Cerebellar cortex (tissue), 1 donor: ENCODE data around the gene SFSWAP.
"Not testable (repeated sequence)": the region's sequence is repeated elsewhere in the genome, so short reads cannot be mapped to it uniquely, and the experiment has no call there.

Experiments used
- DNase-seq: peaks from one replicate; pipeline ENCODE4 v3.0.0-alpha.2; 2015; ENCODE audit warnings: low spot score

SFSWAP gene

GRCh38 chr12:131793243-131794022, 82.5 kb downstream of the SFSWAP start:
- DNase-seq = no peak

GRCh38 chr12:131794061-131794460, 83.2 kb downstream of the SFSWAP start:
- no peak for DNase-seq

GRCh38 chr12:131794573-131794972, 83.7 kb downstream of the SFSWAP start:
- no peak for DNase-seq

GRCh38 chr12:131795064-131795463, 84.2 kb downstream of the SFSWAP start:
- no peak for DNase-seq

GRCh38 chr12:131795690-131796410, 85.0 kb downstream of the SFSWAP start:
- DNase-seq = no peak

GRCh38 chr12:131796411-131796736, 85.5 kb downstream of the SFSWAP start:
- no peak for DNase-seq

- DNase-seq = no peak
Observed at GRCh38 chr12:131796754-131797587, 86.1 kb downstream of the SFSWAP start.

GRCh38 chr12:131797588-131797934, 86.7 kb downstream of the SFSWAP start:
- DNase-seq = no peak

GRCh38 chr12:131799195-131799594, 88.3 kb downstream of the SFSWAP start:
- DNase-seq = no peak

- DNase-seq = no peak
Observed at GRCh38 chr12:131799828-131800593, 89.1 kb downstream of the SFSWAP start.

- no peak for DNase-seq
Observed at GRCh38 chr12:131800594-131801135, 89.8 kb downstream of the SFSWAP start.

- DNase-seq = no peak
Observed at GRCh38 chr12:131801254-131801866, 90.5 kb downstream of the SFSWAP start.

GRCh38 chr12:131803961-131804521, 93.2 kb downstream of the SFSWAP start:
- no peak for DNase-seq

- DNase-seq = no peak
Observed at GRCh38 chr12:131805421-131805820, 94.5 kb downstream of the SFSWAP start.

GRCh38 chr12:131806674-131807073, 95.8 kb downstream of the SFSWAP start:
- peak; percentile 79 for DNase-seq

- no peak for DNase-seq
Observed at GRCh38 chr12:131808744-131809371, 98.0 kb downstream of the SFSWAP start.

- DNase-seq = not testable (repeated sequence)
Observed at GRCh38 chr12:131809476-131810254, 98.8 kb downstream of the SFSWAP start.

GRCh38 chr12:131810726-131811125, 99.8 kb downstream of the SFSWAP start:
- no peak for DNase-seq

GRCh38 chr12:131815131-131815530, 104.2 kb downstream of the SFSWAP start:
- DNase-seq = no peak

- no peak for DNase-seq
Observed at GRCh38 chr12:131816495-131816894, 105.6 kb downstream of the SFSWAP start.
